ENCODE data around the gene FYB2. TPM values are rescaled to one million over a fixed set of nuclear protein-coding genes. Genes with fewer than 3 reads are reported as not detected.

The FYB2 gene, protein sequence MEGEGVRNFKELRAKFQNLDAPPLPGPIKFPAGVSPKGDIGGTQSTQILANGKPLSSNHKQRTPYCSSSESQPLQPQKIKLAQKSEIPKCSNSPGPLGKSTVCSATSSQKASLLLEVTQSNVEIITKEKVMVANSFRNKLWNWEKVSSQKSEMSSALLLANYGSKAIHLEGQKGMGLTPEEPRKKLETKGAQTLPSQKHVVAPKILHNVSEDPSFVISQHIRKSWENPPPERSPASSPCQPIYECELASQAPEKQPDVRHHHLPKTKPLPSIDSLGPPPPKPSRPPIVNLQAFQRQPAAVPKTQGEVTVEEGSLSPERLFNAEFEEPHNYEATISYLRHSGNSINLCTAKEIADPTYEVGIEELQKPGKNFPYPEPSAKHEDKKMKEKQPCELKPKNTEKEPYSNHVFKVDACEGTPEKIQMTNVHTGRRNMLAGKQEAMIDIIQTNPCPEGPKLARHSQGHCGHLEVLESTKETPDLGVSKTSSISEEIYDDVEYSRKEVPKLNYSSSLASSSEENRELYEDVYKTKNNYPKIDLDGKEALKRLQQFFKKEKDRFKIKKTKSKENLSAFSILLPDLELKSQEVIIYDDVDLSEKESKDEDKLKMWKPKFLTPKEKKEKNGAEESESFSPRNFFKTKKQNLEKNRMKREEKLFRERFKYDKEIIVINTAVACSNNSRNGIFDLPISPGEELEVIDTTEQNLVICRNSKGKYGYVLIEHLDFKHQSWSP
- not detected in 2 replicates for total RNA-seq (2014; rRNA removed; shearing (Covaris generic))

DNA sequence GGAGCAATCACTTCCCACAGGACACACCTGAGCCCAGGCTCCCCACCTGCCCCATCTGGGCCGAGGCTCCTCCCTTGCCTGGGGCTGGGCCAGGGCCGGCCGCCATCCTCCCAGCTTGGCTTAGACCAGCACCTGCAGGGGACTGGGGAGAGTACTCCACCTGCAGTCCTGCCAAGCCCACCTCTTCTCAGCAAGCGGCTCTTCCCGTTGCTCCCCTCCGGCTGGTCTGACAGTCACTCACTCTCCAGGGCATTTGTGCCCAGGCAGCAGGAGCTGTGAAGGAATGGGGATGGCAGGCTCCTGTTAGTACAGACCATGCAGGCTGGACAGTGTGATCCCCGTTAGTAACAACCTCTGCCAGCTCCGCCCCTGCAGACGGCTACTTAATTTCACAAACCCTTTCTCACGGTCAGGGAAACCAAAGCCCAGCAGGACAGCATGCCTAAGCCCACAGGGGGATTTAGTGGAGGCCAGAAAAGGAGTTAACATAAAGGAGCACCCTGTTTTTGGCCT lies at the start of gene FYB2:
TSS of gene FYB2 (minus strand) at position 18 of the 513 bp plus-strand sequence. CDS start 114 bp downstream, outside the sequence.
- Histone ChIP-seq H3K27me3 (ENCODE audit: control insufficient read depth, insufficient read depth, low read length) (no peaks in the 10 kb centered on the region; the same call in 1 of the 2 replicates), H3K36me3 (replicated peaks; ENCODE audit: control insufficient read depth, insufficient read depth, low read length) (no peaks in the 10 kb centered on the region), H3K4me3 (ENCODE audit: insufficient read depth, low read depth, low read length) (no peak within 1 kb of the TSS)
- peak; percentile 77 for DNase-seq

DNA sequence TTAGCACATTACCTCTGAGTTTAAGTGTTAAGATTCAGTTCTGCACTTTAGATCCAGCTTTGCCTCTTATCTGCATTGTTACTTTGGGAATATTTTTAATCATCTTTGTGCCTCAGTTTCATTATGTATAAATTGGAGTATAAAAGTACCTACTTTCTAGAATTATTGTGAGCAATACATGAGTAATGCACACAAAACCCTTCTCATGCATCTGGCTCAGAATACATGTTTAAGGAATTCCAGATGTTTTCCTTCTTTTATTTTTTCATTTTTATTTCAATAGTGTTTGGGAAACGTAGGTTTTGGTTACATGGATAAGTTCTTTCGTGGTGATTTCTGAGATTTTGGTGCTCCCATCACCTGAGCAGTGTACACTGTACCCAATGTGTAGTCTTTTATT lies 49.6 kb upstream of the FYB2 start:
- Histone ChIP-seq H3K4me3 (ENCODE audit: insufficient read depth, low read depth, low read length) (no peak overlapping the region), H3K36me3 (replicated peaks; ENCODE audit: control insufficient read depth, insufficient read depth, low read length) (no peaks in the 10 kb centered on the region), H3K27me3 (ENCODE audit: control insufficient read depth, insufficient read depth, low read length) (no peaks in the 10 kb centered on the region)
- no peak for DNase-seq

DNA sequence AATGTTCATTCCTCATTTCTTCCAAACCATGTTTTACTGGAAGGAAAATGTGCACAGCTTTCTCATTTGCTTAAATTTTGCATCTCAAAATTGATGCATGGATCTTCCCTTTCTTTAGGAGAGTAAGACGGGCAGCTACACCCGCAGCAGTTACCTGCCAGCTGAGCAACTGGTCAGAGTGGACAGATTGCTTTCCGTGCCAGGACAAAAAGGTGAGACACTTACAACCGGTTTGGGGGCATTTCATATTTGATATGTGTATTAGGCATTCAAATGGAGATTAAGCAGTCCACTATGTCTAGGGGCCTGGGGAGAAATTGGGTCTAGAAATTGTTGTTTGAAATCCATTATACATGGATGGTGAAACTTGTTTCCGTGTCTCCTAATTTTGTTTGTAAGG lies 48.3 kb upstream of the FYB2 start:
- no peak overlapping the region for H3K4me3 ChIP-seq (ENCODE audit: insufficient read depth, low read depth, low read length)
- no peaks in the 10 kb centered on the region for H3K36me3 ChIP-seq (replicated peaks; ENCODE audit: control insufficient read depth, insufficient read depth, low read length)
- no peak for DNase-seq
- H3K27me3 ChIP-seq (ENCODE audit: control insufficient read depth, insufficient read depth, low read length), result no peaks in the 10 kb centered on the region; the same call in 1 of the 2 replicates

DNA sequence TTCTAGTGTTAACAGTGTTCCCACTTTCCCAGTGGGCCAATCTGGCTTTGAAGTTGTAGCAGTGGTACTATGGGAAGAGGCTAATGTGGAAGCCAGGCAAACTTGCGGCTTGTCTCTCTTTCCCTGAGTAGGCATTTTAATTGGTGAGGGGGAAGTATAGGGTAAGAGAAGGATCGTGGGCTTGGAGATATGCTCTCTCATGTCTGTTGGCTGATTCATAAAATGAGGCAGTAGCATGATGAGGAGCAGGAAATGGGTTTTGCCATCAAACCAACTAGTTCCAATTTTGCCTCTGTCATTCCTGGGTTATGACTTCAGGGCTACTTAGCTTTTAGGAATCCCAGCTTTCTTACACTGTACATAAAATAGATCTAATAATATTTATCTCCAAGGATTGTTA lies 47.5 kb upstream of the FYB2 start:
- DNase-seq, result no peak

DNA sequence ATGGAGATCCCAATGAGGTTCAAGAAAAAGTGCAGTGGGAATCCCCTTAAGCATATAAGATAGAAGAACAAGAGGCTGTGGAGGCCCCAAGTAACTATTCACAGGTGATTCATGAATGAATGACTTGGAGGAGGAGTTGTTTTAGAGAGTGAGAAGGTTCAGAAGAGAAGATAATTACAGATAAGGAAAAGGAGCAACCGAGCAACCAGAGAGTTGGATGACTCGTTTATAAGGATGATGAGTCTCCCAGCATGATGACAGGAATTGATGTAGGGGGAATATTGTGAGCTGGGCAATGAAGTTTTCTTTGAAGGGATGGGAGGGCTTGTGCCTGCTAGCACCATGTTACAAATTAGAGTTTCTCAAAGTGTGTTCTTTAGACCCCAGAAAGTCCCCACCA lies 45.2 kb upstream of the FYB2 start:
- H3K36me3 ChIP-seq (replicated peaks; ENCODE audit: control insufficient read depth, insufficient read depth, low read length), result no peaks in the 10 kb centered on the region
- no peak for DNase-seq
- no peak overlapping the region for H3K4me3 ChIP-seq (ENCODE audit: insufficient read depth, low read depth, low read length)
- H3K27me3 ChIP-seq (ENCODE audit: control insufficient read depth, insufficient read depth, low read length), result no peaks in the 10 kb centered on the region; the same call in 1 of the 2 replicates

More for the DNA sequence above, 47.5 kb upstream of the FYB2 start:
- no peaks in the 10 kb centered on the region for H3K36me3 ChIP-seq (replicated peaks; ENCODE audit: control insufficient read depth, insufficient read depth, low read length)
- no peak overlapping the region for H3K4me3 ChIP-seq (ENCODE audit: insufficient read depth, low read depth, low read length)
- H3K27me3 ChIP-seq (ENCODE audit: control insufficient read depth, insufficient read depth, low read length), result no peaks in the 10 kb centered on the region; the same call in 1 of the 2 replicates

DNA sequence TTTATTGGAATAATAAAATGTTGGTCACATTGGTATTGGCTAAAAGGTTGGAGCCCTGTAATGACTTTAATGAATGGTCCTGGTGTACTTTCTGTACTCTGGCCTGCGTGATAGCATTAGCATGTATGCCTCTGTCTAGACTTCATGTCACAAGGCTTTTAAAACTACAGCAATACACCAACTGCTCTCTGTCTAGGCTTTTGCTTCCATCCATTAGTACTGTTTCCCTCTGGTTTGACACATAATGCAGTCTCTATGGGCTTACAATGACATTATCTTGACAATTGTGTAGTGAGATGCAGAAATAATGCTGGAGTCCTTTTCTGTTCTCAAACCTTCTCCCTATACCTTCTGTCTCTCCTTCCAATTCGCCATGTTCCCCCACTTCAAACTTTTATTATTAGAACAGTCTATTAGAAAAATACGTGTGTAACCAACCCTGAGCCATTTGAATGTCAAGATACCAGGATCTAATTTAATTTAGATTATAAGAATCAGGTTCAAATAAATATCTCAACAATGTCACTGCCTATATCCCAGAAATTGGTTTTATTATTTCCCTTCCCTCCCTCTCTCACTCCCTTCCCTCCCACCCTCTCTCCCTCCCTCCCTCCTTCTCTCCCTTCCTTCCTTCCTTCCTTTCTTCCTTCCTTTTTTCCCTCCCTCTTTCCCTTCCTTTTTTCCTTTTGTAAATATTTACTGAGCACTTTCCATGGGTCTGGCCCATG lies 44.2 kb upstream of the FYB2 start:
- no peak for DNase-seq
- Histone ChIP-seq H3K4me3 (ENCODE audit: insufficient read depth, low read depth, low read length) (no peak overlapping the region), H3K36me3 (replicated peaks; ENCODE audit: control insufficient read depth, insufficient read depth, low read length) (no peaks in the 10 kb centered on the region), H3K27me3 (ENCODE audit: control insufficient read depth, insufficient read depth, low read length) (no peaks in the 10 kb centered on the region; the same call in 1 of the 2 replicates)

DNA sequence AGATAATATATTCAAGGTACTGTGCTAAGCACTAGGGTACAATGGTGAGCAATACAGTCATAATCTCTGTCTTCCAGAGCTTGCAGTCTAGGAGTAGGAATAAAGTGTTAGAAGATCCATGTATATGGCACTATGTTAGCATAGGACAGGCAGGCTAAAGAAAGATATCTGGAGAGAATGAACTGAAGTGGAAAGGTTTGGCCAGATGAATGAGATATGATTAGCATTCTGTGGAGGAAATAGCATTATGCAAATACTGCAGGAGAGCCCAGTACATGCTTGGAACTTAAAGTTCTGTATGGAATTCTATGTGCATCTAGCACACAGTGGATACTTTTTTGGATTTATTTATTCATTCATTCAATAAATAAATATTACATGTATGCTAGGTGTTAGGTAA lies 40.1 kb upstream of the FYB2 start:
- no peak overlapping the region for H3K4me3 ChIP-seq (ENCODE audit: insufficient read depth, low read depth, low read length)
- no peaks in the 10 kb centered on the region; the same call in 1 of the 2 replicates for H3K27me3 ChIP-seq (ENCODE audit: control insufficient read depth, insufficient read depth, low read length)
- no peaks in the 10 kb centered on the region for H3K36me3 ChIP-seq (replicated peaks; ENCODE audit: control insufficient read depth, insufficient read depth, low read length)
- no peak for DNase-seq

DNA sequence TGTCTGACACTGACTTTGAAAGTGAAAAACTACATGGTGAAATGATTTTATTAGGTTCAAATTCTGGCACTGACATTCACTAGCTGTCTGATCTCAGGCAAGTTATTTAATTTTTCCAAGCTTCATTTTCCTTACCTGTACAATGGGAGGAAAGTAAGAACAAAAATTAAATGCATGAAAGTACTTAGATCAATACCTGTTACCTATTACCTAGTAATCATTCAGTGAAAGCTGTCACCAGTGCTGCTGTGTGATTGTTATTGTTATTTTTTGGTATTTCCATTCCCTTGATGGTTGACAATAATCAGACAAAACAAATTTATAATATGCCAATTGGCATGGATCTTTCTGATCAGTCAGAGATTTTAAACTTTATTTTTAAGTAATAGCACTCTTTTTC lies 37.0 kb upstream of the FYB2 start:
- no peak for DNase-seq
- Histone ChIP-seq H3K36me3 (replicated peaks; ENCODE audit: control insufficient read depth, insufficient read depth, low read length) (no peaks in the 10 kb centered on the region), H3K4me3 (ENCODE audit: insufficient read depth, low read depth, low read length) (no peak overlapping the region), H3K27me3 (ENCODE audit: control insufficient read depth, insufficient read depth, low read length) (no peaks in the 10 kb centered on the region)

DNA sequence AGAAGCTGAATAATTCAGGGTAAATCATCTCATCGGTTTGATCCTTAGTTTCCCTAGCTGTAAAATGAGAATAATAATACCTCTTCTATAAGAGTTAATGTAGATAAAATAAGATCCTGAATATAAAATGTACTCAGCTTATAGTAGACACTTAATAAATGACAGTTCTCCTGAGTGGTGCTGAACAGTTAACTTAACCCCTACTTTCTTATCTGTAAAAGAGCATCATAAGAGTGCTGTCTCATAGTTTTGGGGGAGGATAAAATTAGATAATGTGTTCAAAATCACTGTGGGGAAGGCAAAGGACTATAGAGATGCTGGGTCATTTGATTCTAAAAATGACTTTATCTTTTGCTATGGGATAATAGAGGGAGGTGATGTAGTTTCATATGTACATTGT lies 36.0 kb upstream of the FYB2 start:
- Histone ChIP-seq H3K36me3 (replicated peaks; ENCODE audit: control insufficient read depth, insufficient read depth, low read length) (no peaks in the 10 kb centered on the region), H3K4me3 (ENCODE audit: insufficient read depth, low read depth, low read length) (no peak overlapping the region), H3K27me3 (ENCODE audit: control insufficient read depth, insufficient read depth, low read length) (no peaks in the 10 kb centered on the region)
- no peak for DNase-seq

DNA sequence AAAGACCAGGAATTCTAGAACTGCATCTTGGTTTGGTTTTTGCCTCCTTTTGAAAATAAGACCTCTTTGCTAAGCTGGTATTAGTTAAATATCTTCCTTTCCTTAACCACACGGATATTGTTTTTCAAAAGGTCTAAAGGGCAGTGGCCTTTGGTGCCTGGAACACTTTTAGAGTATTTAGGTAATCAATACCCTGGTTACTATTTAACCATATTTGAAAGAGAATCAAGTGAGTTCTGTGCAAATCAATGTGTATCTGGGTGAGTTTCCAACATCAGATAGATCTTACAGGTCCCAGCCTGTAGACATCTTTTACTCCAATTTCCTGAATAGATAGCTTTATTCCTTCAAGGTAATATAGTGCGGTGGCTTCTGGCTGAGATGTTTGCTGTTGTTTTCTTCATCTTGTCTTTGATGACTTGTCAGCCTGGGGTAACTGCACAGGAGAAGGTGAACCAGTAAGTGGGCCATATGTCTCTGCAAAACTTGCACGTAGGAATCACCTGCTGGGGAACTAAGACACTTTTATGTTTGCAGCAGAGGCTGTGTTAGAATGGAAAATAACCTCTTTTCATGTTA lies 35.4 kb upstream of the FYB2 start, which contains the start of gene C8A:
TSS of gene C8A (plus strand) at position 277 of the 579 bp plus-strand sequence. CDS start at position 382, 105 bp downstream.
- Histone ChIP-seq H3K36me3 (replicated peaks; ENCODE audit: control insufficient read depth, insufficient read depth, low read length) (no peaks in the 10 kb centered on the region), H3K4me3 (ENCODE audit: insufficient read depth, low read depth, low read length) (no peak within 1 kb of the TSS), H3K27me3 (ENCODE audit: control insufficient read depth, insufficient read depth, low read length) (no peaks in the 10 kb centered on the region)
- no peak for DNase-seq

DNA sequence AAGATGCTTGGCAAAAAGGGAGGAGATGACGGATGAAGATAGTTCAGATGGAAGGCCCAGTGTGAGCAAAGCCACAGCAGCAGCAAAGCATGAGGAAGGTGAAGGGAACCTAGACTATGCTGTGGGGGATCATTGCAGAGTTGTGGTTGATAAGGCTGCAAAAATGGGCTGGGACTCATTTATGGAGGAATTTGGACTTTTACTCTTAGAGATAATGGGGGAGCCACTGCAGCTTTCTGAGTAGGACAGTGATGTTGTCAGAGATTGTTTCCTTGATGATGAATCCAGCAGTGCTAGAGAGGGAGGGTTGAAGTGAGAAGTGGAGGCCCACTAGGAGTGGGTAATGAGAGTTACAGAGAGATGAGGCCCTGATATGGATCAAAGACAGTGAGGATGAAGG lies 33.3 kb upstream of the FYB2 start:
- H3K4me3 ChIP-seq (ENCODE audit: insufficient read depth, low read depth, low read length), result no peak overlapping the region
- no peaks in the 10 kb centered on the region for H3K27me3 ChIP-seq (ENCODE audit: control insufficient read depth, insufficient read depth, low read length)
- no peaks in the 10 kb centered on the region for H3K36me3 ChIP-seq (replicated peaks; ENCODE audit: control insufficient read depth, insufficient read depth, low read length)
- DNase-seq, result no peak

DNA sequence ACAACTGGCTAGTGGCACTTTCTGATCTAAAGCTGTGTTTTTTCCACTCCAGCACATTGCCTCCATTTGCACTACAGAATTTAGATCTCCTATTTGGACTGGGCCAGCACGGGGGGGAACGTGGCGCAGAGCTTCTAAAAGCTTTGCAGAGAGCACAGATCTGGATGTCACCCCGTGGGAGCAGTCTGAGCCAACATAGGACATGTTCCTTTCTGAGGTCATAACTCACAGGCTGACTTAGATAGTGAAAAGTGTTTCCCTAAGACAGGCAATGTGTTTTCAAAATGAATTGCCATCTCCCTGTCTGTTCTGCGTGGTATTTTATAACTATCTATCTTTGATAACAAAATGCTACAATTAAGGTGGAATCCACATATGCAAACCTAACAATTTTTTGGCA lies 31.7 kb upstream of the FYB2 start:
- Histone ChIP-seq H3K36me3 (replicated peaks; ENCODE audit: control insufficient read depth, insufficient read depth, low read length) (no peaks in the 10 kb centered on the region), H3K4me3 (ENCODE audit: insufficient read depth, low read depth, low read length) (no peak overlapping the region), H3K27me3 (ENCODE audit: control insufficient read depth, insufficient read depth, low read length) (no peaks in the 10 kb centered on the region; the same call in 1 of the 2 replicates)
- no peak for DNase-seq

DNA sequence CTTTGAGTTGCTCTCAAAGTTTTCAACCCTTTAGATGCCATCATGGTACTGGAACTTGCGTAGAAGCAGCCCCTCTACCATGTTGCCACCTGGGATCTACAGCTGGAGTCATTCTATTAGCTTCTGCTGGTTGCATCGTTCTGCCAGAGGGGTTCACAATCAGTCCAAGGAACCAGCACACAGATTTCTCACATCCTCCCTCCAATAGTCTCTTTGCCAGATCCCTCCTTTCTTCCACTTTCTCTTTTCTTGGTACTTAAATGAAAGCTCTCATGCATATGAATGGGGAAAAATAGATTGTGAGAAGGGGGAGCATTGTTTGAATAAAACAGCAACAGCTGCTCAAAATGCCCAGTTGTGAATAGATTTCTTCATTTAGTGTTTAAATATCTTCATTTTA lies 31.2 kb upstream of the FYB2 start:
- no peak for DNase-seq
- no peaks in the 10 kb centered on the region for H3K36me3 ChIP-seq (replicated peaks; ENCODE audit: control insufficient read depth, insufficient read depth, low read length)
- no peak overlapping the region for H3K4me3 ChIP-seq (ENCODE audit: insufficient read depth, low read depth, low read length)
- no peaks in the 10 kb centered on the region; the same call in 1 of the 2 replicates for H3K27me3 ChIP-seq (ENCODE audit: control insufficient read depth, insufficient read depth, low read length)

DNA sequence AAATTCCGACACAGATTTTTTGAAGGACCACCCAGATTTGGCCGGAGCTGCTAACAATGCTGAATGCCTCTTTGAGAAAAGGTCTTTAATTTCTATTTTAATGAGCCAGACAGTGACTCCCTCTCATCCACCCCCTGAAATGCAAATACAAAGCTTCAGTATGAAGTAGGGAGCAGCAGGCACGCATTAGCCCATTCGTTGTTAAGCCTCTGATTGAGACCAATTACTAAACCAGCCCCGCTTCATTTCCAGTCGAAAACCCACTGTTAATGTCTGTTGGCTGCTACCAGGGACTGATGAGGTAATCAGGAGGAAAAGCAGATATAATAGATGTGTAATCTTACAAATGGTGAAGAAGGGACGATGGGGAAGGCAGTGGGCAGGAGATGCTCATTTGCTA lies 30.5 kb upstream of the FYB2 start:
- Histone ChIP-seq H3K36me3 (replicated peaks; ENCODE audit: control insufficient read depth, insufficient read depth, low read length) (no peaks in the 10 kb centered on the region), H3K4me3 (ENCODE audit: insufficient read depth, low read depth, low read length) (no peak overlapping the region), H3K27me3 (ENCODE audit: control insufficient read depth, insufficient read depth, low read length) (no peaks in the 10 kb centered on the region; the same call in 1 of the 2 replicates)
- no peak for DNase-seq

Measured in H7 (cell line).